ENCODE measurements around the gene PTAFR.
"Not testable (repeated sequence)": the region's sequence is repeated elsewhere in the genome, so short reads cannot be mapped to it uniquely, and the experiment has no call there.

PTAFR gene

DNA sequence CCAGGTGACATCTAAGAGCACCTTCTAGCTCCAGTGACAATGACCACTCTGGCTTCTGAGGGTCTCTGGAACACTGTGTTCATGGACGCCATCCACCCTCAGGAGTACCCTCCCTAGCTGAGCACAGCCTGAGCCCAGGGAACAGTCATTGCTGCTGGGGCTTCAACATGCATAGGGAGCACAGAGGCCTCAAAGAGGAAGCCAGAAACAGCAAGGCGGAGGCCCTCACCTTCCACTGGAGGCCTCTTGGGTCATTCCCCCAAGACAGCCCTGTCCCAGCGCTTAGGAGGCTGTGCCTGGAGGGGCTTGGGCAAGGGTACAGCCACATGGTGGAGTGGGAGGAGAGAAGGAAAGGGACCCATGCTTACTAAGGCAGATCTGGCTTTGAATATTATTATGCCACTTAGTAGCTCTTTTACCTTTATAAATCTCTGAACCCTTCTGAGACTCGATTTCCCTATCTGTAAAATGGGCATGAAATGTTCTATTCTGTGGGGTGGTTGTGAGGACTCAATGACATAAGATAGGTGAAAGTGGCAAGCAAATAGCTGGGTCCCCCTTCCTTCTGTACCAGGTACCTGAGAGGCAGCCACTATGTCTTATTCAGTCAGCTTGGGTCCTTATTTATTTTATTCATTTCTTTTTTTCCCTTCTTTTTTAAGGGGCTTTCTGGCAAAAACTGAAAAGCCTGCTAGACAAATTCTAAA, 32.8 kb downstream of the PTAFR start:
- DNase-seq: no peak

DNA sequence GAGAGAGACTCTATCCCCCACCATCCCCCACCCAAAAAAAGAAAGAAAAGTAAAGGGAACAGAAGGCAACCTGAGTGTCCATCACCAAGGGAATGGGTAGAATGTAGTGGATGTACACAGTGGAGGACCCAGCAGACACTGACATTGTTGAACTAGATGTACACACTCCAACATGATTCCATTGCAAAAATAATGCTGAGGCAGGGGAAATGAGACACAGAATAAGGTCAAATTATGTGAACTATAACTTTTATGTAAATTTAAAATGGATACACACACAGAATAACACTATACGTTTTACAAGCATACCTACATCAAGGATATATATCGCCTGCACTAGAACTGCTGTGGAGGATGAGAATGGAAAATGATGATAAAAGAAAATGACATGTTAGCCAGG, 34.8 kb downstream of the PTAFR start:
- no peak for DNase-seq

DNA sequence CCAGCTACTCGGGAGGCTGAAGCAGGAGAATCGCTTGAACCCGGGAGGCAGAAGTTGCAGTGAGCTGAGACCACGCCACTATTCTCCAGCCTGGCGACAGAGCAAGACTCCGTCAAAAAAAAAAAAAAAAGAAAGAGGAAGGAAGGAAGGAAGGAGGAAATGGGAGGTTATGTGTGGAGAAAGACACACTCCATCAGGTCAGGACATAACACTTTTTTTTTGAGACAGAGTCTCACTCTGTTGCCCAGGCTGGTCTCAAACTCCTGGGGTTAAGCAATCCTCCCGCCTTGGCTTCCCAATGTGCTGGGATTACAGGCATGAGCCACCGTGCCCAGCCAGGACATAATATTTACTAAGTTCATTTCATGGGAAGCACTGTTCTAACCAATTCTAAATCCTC, 36.6 kb downstream of the PTAFR start:
- not testable (repeated sequence) for DNase-seq

DNA sequence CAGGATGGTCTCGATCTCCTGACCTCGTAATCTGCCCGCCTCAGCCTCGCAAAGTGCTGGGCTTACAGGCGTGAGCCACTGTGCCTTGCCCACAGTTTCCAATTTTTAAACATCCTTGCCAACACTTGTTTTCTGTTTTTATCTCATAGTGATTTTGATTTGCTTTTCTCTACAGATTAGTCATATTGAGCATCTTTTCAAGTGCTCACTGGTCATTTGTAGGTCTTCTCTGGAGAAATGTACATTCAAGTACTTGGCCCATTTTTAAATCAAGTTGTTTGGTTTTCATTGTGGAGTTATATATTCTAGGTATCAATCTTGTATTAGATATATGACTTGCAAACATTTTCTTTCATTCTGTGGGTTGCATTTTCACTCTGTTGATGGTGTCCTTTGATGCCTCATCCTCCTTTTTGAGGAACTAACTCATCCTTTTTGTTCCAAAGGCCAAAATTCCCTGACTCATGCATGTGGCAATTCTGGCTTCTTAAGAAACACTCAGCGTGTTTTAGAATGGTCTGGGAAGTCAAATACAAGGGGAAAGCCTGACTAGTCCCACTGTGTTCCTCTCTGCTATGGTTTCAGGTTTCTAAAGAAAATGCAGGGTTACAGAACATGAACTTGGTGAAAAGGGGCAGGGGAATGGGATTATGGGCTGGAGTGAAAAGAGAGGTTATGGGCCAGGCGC, 37.3 kb downstream of the PTAFR start:
- no peak for DNase-seq

DNA sequence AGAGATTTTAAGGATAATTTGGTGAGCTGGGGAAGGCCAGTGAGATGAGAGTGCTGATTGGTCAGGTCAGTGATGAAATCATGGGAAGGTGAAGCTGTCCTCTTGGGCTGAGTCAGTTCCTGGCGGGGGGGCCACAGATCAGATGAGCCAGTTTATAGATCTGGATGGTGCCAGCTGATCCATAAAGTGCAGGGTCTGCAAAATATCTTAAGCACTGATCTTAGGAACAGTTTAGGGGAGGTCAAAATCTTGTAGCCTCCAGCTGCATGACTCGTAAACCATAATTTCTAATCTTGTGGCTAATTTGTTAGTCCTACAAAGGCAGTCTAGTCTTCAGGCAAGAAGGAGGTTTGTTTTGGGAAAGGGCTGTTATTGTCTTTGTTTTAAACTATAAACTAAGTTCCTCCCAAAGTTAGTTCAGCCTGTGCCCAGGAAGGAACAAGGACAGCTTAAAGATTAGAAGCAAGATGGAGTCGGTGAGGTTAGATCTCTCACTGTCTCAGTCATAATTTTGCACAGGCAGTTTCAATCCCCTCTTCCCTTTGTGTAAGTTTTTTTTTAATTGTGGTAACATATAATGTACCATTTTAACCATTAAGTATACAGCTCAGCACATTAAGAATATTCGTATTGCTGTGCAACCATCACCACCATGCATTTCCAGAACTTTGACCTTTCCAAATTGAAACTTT, 39.4 kb downstream of the PTAFR start:
- DNase-seq: no peak

DNA sequence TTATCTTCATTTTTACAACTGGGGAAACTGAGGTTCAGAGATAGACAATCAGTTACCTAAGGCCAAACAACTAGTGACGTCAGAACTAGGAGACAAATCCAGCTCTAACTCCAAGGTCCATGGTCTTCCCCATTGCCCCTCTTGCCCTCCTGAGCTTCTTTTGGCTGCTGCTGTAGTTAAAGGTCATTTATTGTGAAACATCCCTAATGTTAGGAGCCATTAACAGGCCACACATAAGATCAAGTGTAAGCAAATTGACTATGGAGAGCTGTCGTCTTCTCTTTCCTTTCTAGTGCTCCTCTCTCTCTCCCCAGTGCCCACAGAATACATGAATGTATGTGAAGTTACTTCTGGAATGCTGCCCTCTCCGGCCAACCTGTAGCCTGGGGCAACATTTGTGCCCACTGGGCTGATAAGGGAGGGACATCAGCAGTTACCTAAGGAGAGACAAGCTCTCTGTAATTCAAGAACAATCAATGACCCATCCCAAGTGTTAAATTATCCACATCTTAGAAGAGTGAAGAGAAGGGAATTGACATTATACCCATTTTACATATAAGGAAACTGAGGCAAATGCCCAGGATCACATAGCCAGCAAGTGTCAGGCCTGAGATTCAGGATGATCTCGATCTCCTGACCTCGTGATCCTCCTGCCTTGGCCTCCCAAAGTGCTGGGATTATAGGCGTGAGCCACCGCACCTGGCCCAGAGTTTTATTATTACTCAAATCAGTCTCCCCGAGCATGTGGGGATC, 40.1 kb downstream of the PTAFR start:
- no peak for DNase-seq

DNA sequence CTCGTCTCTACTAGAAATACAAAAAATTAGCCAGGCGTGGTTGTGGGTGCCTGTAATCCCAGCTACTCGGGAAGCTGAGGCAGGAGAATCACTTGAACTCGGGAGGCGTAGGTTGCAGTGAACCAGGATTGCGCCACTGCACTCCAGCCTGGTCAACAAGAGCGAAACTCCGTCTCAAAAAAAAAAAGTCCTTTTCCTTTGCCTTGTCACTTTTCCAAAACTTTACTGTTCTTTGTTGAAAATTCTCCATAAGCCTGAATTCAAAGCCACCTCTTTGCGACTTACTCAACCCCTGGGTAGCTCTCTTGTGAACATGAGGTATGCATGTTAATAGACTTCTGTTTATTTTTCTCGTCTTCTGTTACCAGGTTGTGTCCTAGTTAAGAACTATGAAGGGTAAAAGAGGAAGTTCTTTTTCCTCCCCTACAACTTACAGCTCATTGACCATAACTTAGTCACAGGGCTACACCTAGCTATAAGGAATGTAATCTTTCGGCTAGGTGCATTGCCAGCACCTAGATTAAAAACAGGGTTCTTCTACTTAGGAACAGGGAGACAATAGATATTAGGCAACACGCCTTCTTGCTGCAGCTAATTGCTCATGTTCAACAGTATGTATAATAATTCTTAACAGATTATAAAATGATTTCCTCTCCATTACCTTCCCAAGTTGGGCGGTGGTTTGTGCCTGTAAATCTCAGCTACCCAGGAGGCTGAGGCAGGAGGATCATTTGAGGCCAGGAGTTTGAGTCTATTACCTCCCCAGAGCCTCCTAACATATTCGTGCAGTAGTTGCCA, 40.9 kb downstream of the PTAFR start:
- DNase-seq: no peak

DNA sequence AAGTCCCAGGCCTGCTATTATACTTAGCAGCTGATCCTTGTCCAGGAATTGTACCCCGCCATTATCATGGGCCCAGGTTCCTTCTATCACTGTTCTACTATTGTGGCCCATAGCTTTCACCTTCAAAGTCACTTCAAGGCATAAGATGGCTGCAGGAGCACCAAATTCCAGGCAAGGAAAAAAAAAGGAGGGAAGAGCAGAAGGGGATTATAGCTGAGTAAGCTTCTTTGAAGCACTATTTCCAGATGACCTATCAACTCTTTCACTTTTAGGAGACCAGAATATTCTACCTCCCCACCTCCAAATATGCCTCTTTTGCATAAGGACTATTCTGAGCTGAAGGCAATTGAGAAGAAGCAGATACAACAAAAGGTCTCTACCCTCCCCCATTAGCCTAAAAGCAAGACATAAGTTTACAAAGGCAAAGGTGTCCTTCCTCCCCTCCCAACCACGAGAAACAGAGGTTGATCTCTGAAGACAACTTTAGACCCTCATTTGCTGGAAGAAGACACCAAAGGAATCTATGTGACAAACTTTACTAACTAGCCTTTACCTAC, 41.8 kb downstream of the PTAFR start:
- DNase-seq: no peak

DNA sequence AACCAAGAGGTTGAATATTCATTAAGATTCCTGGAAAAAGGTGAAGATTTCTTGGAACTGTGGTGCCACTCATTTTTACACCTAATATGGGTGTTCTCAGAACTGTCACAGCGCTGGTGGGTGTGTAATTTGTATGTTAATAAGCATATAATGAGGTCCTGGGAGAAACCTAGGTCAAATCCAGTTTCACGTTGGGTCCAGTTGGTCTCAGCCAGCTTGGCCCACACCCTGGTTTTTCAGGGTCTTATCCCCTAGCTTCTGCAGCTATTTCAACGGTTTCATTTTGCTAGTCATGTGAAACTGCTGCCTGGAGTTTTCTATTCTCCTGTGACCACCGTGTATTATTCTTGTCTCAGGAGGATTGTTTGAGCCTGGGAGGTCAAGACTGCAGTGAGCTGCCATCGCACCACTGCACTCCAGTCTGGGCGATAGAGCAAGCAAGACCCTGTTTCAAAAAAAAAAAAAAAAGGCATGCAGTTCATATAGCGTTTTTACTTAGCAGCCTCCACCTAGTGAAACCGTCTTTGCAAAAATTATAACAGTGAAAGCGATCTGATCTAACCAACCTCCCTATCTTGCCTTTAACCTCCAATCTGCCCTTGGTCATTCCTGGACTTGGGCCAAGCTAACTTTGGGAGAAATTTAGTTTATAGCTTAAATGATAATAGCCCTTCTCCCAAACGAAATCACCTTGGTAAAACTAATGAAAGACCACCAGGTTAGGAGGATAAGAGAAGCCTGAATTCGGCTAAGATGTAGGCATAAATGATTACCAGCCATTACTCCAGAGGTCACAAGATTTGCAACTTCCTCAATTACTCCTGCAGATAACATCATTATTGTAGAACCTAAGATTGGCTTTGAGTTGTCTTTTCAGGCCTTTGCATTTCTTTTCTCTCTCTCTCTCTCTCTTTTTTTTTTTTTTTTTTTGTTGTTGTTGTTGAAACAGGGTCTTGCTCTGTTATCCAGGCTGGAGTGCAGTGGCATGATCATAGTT, 44.0 kb downstream of the PTAFR start:
- DNase-seq: no peak

DNA sequence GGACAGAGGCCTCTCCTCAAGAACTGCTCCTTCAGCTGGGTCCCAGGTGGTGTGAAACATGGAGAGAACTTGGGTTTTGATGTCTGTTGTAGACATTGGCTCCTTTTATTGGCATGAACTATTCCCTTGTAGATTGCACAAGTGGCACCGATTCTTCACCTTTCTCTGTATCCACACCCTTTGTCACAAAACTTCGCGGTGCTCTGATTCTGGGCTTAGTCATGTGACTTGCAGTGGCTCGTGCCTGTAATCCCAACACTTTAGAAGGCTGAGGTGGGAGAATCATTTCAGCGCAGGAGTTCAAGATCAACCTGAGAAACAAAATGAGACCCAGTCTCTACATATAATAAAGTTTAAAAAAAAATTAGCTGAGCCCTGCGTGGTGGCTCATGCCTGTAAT, 45.6 kb downstream of the PTAFR start:
- no peak for DNase-seq

DNA sequence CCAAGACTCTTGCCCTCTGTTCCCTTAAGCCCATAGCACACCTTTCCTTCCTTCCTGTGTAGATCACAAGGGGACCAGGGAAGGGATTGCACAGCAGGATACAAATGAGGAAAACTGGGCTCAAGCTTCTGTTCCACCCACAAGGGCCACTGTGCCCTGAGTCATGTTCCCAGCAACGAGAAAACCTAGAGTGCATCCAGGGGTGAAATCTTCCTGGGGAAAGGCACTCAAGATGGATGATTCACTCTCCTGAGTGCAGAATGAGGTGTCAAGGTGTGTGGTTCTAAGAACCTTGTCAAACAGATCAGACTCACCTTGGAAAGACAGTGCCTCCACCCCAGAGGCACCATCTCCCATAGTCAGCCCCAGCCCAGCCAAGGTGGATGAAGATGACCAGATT, 47.3 kb downstream of the PTAFR start:
- no peak for DNase-seq

DNA sequence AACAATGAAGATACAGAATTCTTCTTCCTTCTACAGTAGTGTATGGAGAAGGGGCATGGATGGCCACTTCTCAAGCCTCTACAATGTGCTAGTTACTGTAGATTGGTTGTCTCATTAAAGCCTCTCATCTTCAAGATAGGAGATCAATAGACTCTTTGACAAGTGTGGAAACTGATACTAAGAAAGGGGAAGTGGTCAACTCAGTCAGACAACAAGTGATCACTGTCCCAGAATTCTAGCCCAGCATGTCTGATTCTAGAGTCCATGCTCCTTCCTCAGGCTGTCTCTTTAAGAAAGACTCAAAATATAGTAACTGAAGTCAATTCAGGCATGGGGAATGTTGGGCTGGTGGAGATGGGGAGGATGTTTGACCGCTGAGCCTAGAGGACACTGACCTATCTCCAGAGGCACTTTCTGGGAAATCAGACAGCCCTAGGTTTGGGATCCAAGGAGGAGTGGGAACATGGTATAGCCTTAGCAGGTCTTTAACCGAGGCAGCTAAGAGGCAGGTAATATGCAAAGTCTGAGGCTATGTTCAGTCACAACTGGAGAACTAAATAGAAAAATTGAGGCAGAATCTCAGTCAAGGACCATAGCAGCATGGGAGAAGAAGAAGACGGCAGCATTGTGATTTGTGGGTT, 48.8 kb downstream of the PTAFR start:
- no peak for DNase-seq

DNA sequence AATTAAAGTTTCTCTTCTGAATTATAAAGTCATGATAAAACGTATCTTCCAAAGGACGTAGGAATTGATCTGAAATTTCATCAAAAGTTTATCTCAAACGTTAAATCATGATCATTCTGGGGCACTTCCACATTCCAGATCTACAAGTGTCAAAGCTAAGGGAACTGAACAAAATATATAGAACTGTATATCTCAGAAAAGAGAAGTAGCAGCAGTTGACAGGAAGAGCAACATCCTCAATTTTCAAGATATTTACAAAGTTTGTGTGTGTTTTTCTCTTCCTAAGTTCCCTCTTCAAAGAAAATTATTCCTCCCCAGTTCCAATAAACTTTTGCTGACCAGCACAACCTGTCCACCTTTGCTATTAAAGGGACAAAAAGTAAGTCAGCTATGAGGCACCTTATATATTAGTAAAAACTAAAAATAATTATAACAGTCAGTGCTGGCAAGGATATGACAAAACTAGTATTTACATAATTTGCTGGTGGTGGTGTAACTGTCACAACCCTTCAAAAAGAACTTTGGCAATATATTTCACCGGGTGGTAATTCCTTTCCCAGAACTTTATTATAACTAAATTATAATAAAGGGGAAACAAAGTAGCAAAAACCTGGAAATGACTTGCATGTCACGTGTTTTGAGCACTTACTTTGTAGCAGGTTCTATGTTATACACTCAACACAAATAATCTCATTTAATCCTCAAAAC, 49.6 kb downstream of the PTAFR start:
- DNase-seq: no peak

DNA sequence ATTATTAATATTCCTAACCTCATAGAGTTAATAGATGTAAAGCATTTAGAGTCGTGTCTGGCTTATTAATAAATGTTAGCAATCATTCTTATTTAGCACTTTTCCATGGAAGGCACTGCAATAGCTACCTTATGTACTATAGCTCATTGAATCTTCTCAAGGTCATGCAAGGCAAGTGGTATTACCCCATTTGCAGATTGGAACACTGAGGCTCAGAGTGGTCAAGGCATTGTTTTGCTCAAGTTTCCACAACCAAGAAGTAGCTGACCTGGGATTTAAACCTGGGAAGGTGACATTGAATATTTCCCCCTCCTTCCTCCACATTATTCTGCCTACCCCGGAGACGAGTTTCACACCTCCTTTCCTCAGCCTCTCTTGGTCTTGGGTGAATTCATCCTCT, 50.3 kb downstream of the PTAFR start:
- no peak for DNase-seq

DNA sequence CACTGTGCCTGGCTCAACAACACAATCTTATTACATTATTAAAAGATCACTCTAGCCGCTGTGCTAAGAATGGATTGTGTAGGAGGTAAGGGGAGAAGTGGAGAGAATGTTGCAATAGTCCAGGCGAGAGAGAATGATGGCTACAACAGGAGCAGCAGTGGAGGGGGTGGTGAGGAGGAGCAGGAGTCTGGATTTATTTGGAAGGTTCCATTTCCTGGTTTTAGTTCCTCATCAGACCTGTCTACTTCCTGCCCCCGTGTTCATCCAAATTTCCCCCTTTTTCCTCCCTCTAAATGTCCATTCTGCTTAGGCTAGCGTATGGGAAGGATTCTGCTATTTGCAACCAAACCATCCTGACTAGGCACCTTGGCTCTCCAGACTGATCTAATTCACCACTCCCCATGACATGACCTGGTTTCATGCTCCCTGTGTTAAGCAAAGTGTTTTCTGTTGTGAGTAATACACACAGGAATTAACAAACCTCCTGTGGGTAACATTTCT, 53.0 kb downstream of the PTAFR start:
- DNase-seq: no peak

DNA sequence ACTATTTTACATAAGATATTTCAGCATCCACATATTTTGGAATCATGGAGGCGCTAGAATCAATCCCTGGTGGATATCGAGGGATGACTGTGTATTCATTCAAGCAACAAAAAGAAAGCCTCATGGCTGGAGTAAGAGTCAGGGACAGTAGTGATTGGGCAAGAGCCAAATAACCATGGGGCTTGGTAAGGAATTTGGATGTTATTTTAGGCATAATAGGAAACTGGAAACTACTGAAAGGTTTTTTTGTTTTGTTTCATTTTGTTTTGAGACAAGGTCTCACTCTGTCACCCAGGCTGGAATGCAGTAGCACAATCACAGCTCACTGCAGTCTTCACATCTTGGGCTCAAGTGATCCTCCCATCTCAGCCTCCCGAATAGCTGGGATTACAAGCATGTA, 54.3 kb downstream of the PTAFR start:
- no peak for DNase-seq

DNA sequence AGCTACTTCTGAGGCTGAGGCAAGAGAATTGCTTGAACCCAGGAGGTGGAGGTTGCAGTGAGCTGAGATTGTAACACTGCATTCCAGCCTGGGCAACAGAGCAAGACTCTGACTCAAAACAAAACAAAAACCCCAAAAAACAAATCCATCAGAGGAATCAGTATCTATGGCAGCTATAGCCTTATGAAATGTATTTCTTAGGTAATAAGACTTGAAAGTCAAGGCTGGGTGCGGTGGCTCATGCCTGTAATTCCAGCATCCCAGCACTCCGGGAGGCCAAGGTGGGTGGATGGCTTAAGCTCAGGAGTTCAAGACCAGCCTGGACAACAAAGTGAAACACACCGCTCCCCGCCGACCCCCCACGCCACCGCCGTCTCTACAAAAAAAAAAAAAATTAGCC, 56.9 kb downstream of the PTAFR start:
- DNase-seq: no peak

DNA sequence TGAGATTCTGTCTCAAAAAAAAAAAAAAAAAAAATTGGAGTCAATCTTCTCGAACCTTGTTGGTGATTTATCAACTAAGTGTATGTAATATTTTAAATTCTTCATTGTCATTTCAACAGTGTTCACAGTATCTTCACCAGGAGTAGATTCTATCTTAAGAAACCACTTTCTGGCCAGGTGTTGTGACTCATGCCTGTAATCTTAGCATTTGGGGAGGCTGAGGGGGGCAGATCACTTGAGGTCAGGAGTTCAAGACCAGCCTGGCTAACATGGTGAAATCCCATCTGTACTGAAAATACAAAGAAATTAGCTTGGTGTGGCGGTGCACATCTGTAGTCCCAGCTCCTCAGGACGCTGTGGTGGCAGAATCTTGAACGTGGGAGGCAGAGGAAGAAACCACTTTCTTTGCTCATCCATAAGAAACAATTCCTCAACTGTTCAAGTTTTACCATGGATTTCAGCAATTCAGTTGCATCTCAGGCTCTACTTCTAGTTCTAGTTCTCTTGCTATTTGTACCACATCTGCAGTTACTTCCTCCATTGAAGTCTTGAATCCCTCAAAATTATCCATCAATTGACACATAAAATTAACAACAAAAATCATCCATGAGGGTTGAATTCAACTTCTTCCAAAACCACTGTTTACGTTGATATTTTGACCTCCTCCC, 57.7 kb downstream of the PTAFR start:
- no peak for DNase-seq

DNA sequence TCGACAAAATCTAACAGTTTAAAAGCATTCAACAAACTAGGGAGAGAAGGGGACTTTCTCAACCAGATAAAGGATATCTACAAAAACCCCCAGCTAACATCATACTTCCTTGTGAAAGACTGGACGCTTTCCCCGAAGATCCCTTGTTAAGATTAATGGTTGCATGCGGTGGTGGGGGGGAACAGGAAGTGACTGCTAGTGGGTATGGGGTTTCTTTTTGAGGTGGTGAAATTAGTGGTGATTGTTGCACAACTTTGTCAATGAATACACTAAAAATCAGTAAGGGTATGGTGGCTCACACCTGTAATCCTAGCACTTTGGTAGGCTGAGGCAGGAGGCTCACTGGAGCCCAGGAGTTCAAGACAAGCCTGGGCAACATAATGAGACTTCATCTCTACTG, 61.2 kb downstream of the PTAFR start:
- DNase-seq: peak; percentile 33
